ENCODE results near the gene TBCD.

DNA sequence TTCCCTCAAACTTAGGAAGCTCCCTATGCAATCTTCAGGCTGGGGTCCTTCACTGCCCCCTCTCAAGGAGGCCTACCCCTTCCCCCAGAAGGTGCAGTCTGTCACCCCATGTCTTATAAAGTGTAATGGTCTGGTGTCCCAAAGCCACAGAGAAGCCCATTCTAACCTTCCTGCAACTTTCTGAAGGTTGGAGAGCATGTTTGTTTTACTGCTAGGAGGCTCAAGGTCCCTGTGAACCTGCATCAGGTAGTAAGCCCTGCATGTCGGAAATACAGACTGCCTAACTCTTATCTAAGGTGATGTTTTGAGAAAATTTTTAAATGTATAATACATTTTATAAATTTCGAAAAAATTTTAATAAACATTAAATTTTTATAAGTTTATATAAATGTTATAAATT is 69.7 kb downstream of the TBCD start:
- TF ChIP-seq CTCF (conservative IDR thresholded peaks at IDR 0.05 in 1 of 2, IDR thresholded peaks at IDR 0.05 in 1 of 2; ENCODE audit: low read depth in 1 of 2, low read length in 2 of 2) (no peak), EZH2 (IDR thresholded peaks at IDR 0.05; ENCODE audit: low read length, missing control alignments) (no peak)

Measured in fibroblast of lung (primary cell).